HG03342 (cell line): ENCODE results near the gene MAP4K4.
"Not testable (repeated sequence)": the region's sequence is repeated elsewhere in the genome, so short reads cannot be mapped to it uniquely, and the experiment has no call there.

ENCODE experiments used
- ATAC-seq: cut with Tn5 transposase; IDR thresholded peaks from one replicate; pipeline ENCODE4 v1.9.1; 2021; ENCODE audit warnings: mild to moderate bottlenecking, moderate library complexity; ENCODE audit not compliant: unreplicated experiment

MAP4K4 gene

GRCh38 chr2:101766337-101766736 lies 68.8 kb downstream of the MAP4K4 start:
- ATAC-seq = no peak

- no peak for ATAC-seq
Measured at GRCh38 chr2:101766871-101767739, 69.6 kb downstream of the MAP4K4 start.

GRCh38 chr2:101768556-101769220 lies 71.2 kb downstream of the MAP4K4 start:
- no peak for ATAC-seq

GRCh38 chr2:101769726-101770125 lies 72.2 kb downstream of the MAP4K4 start:
- ATAC-seq = not testable (repeated sequence)

GRCh38 chr2:101770726-101771125 lies 73.2 kb downstream of the MAP4K4 start:
- ATAC-seq = no peak

GRCh38 chr2:101771227-101771902 lies 73.9 kb downstream of the MAP4K4 start:
- ATAC-seq = no peak

- ATAC-seq = no peak
Measured at GRCh38 chr2:101771910-101772321, 74.4 kb downstream of the MAP4K4 start.

GRCh38 chr2:101773137-101773536 lies 75.6 kb downstream of the MAP4K4 start:
- ATAC-seq = no peak

GRCh38 chr2:101773961-101774360 lies 76.5 kb downstream of the MAP4K4 start:
- not testable (repeated sequence) for ATAC-seq

GRCh38 chr2:101775092-101775491 lies 77.6 kb downstream of the MAP4K4 start:
- no peak for ATAC-seq

- ATAC-seq = no peak
Measured at GRCh38 chr2:101775636-101776035, 78.1 kb downstream of the MAP4K4 start.

GRCh38 chr2:101776172-101777043 lies 78.9 kb downstream of the MAP4K4 start:
- no peak for ATAC-seq

GRCh38 chr2:101777337-101777736 lies 79.8 kb downstream of the MAP4K4 start:
- ATAC-seq = no peak

GRCh38 chr2:101778102-101778501 lies 80.6 kb downstream of the MAP4K4 start:
- ATAC-seq = no peak

- ATAC-seq = no peak
Measured at GRCh38 chr2:101779190-101779589, 81.7 kb downstream of the MAP4K4 start.

GRCh38 chr2:101779656-101780055 lies 82.1 kb downstream of the MAP4K4 start:
- ATAC-seq = no peak

- no peak for ATAC-seq
Measured at GRCh38 chr2:101781326-101781725, 83.8 kb downstream of the MAP4K4 start.

GRCh38 chr2:101781791-101782426 lies 84.4 kb downstream of the MAP4K4 start:
- ATAC-seq = no peak

GRCh38 chr2:101782427-101782792 lies 84.9 kb downstream of the MAP4K4 start:
- ATAC-seq = no peak

- no peak for ATAC-seq
Measured at GRCh38 chr2:101787097-101787496, 89.6 kb downstream of the MAP4K4 start.
